PC-3 (cell line): Measurements from ENCODE around the gene SPSB1.

Experiments used
- CTCF ChIP-seq: fragments of 300-600 bp; sonication (generic); conservative IDR thresholded peaks from 2 replicates; pipeline ENCODE4 v1.5.1; 2017; ENCODE audit warnings: antibody characterized with exemption, low read depth, mild to moderate bottlenecking, low read length
- EZH2 ChIP-seq: fragments of 300-600 bp; sonication (generic); IDR thresholded peaks from one replicate; pipeline ENCODE4 v1.6.1; 2017; ENCODE audit warnings: antibody characterized with exemption, mild to moderate bottlenecking, low read length; ENCODE audit not compliant: unreplicated experiment
- EZH2phosphoT487 ChIP-seq: fragments of 300-600 bp; sonication (generic); IDR thresholded peaks from 2 replicates; pipeline ENCODE4 v1.6.1; 2018; ENCODE audit warnings: mild to moderate bottlenecking, antibody characterized with exemption, low read length, borderline replicate concordance

DNA sequence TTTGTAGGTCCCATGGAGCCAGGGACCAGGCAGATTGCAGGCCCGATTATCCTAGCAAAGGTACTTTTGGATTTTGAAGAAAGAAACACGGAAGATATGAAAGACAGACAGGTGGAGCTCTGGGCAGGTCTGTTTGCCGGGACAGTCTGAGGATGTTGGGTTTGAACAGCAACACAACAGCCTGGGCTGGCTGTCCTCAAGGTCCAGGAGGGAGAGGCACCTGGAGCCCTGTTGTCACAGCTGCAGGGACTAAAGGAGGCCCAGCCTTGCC, 43.5 kb upstream of the SPSB1 start:
- TF ChIP-seq CTCF (no peak), EZH2 (no peak), EZH2phosphoT487 (no peak)
